GM21723 (cell line): ENCODE measurements around the gene ETS1.
A peak's percentile ranks its signal among the peaks of the same experiment; 100 is the strongest.

Source experiments
- ATAC-seq: cut with Tn5 transposase; IDR thresholded peaks from one replicate; pipeline ENCODE4 v1.9.1; 2021; ENCODE audit warnings: mild to moderate bottlenecking, moderate library complexity; ENCODE audit not compliant: unreplicated experiment

ETS1 gene

GRCh38 chr11:128490092-128490491, 97.3 kb downstream of the ETS1 start:
- ATAC-seq: no peak

- ATAC-seq: no peak
Observed at GRCh38 chr11:128488471-128488870, 98.9 kb downstream of the ETS1 start.

DNA sequence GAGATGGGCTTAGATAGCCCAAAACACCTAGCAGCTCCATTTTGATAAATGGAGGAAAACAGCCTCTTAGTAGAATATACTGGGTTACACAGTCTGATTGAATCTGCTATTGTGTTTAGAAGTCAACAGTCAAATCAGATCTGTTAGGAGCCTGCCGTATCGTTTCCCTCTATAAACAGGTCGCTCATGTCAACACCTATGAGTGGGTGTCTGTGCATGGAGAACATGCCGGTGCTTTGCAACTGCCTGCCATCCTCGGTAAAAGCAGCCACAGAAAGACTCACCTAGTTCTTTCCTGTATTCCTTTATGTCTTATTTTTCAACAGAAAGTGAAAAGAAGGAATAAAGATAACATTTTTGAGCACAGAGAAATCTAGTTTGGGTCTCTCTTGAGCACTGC, 99.4 kb downstream of the ETS1 start:
- ATAC-seq: no peak

- ATAC-seq: no peak
Observed at GRCh38 chr11:128484172-128484571, 103.2 kb downstream of the ETS1 start.

DNA sequence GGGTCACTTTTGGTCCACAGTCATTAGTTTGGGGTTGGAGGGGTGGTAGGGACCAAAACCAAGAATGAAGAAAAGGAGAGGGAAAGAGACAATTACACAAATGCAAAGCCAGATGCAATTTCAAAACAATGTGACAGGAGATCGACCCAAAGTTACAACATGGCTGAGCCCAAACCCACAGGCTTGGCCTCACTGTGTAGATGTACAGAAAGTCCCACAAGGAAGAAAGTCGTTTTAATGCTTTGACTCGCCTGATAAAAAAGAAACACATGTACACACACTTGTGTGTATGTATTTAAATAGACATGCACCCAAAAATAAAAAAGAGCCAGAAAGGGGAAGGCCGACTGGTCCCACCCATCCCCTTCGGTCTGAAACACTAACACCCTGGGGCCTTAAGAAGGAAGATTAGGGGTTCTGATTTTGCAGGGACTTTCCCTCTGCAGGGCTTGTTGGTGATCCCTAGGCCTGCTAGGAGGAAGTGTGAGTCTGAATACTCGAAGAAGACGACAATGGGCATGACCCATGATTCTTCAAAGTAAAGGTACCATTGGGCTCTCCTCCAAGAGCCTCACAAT, 104.1 kb downstream of the ETS1 start:
- peak; percentile 80 for ATAC-seq

GRCh38 chr11:128482512-128483191, 104.7 kb downstream of the ETS1 start:
- ATAC-seq: peak; percentile 56

DNA sequence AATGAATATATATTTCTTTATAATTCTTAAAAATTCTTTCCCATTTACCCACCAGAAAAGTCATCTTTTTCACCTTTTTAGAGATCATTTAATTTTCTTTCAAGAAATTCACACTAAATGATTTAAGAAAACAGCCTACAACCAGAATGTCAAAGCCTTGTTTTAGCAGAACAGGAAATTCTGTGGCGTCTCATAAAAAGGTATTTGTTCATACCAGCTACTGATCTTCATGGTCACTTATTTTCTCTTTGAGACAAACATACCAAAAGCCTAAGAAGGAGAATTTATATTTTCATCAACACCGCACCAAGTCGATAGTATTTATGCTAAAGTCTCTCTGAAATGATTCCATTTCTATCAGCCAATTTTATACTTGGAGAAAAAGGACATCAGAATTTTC, 105.3 kb downstream of the ETS1 start:
- no peak for ATAC-seq

- no peak for ATAC-seq
Observed at GRCh38 chr11:128481135-128481534, 106.2 kb downstream of the ETS1 start.

- no peak for ATAC-seq
Observed at GRCh38 chr11:128480665-128481064, 106.7 kb downstream of the ETS1 start.

GRCh38 chr11:128480066-128480465, 107.3 kb downstream of the ETS1 start:
- no peak for ATAC-seq

DNA sequence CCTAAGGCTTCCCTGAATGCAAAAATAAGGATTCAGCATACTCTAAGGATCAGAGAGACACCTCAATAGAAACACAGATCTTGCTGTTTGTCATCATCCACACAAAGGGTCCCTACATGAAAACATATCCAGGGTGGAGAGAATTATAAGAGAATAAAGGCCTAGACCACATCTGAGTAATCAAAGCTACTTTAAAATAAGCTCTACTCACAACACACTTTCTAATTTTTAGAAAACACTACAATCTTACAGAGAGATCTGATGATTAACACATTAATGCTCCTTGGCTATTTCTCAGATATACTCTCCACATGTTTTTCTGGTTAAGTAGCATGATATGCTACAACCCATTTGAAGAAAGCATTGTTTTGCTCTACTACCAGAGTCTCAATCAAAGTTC, 108.2 kb downstream of the ETS1 start:
- ATAC-seq: no peak

- ATAC-seq: no peak
Observed at GRCh38 chr11:128478305-128478704, 109.1 kb downstream of the ETS1 start.

DNA sequence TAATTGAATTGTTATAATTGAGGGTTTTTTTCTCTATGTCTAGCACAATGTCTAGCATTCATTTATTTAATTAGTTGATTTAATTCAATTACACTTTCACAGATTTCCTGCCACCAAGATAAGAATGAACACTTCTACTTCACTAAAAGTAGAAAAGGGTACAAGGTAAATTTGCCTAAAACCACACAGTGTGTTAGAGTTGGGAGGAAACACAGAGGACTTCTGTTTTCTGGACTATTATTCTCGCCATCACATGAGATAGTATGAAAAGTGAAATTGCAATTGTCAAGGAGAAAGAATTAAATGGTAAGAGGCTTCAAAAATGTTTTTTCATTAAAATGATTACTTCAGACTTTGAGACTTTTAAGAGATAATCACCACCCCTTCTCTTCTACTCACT, 109.5 kb downstream of the ETS1 start:
- ATAC-seq: no peak

GRCh38 chr11:128477278-128477677, 110.1 kb downstream of the ETS1 start:
- ATAC-seq: no peak

GRCh38 chr11:128476729-128477128, 110.6 kb downstream of the ETS1 start:
- ATAC-seq: no peak

- ATAC-seq: no peak
Observed at GRCh38 chr11:128476049-128476448, 111.3 kb downstream of the ETS1 start.

GRCh38 chr11:128474036-128474874, 113.1 kb downstream of the ETS1 start:
- no peak for ATAC-seq

- no peak for ATAC-seq
Observed at GRCh38 chr11:128473636-128474035, 113.7 kb downstream of the ETS1 start.

DNA sequence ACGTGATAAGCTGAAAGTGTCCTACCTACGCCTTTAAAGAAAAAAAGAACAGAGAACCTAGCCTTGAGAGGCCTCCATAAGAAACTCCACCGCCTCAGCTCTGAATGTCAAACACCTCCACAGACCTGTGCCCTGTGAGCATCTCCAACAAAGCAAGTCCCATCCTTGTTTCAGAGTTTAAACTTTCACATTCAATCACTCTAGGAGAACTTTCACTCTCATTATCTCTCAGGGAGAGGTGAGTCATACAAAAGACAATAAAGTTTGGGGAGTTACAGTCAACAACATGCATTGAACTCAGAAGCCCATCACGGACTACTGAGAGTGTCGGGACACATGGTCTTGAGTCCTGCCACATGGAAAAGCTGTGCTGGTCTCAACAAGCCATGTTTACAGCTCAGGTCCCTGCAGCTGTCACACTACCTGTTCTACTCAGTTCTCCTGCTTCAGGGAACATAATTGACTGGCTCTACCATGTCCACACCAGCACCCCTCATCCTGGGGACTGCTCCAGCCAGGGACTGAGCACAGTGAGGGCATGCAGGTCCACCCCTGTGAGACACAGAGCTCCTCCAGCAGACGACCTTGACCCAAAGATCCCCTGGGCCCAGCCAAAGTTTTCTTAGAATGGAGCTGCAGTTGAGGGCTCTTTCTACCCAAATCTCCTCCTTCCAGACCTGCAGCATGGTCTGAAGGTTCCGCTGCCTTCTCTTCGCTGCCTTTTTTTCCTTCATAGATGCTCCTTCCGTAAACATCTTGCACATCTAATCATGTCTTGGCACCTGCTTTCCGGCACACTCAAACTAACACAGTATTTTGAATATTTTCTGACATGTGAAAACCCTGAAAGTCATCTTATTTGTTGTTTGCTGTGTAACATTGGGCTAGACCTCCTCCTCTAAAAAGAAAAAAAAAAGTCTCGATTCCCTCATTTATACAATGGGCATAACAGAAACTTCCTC, 114.9 kb downstream of the ETS1 start:
- ATAC-seq: peak; percentile 53

DNA sequence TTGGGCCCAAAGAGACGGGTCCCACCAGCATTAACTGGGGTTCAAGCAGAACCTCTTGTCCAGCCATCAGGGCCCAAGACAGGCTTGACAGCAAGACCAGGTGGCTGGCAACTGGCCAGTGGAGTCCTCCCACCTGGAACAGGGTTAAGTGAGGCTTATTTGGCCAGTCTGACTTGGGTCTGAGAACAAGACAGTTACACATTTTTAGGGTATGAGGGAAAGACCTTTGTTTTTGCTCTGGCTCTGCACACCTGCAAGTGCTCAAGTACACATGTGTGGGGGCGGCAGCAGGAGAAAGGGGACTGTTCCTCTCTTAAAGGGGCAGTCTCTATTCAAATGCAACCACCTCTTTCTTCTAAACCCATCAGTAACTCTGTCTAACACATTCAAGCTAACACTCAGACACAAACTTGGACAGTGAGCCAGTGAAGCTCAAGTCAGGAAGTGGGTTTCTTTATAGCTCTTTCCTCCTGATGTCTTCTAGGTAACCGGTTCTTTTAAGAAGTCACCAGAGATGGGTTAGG, 116.2 kb downstream of the ETS1 start:
- ATAC-seq: peak; percentile 52

GRCh38 chr11:128470081-128470480, 117.3 kb downstream of the ETS1 start:
- no peak for ATAC-seq
